ENCODE measurements around the gene BCAS1. TPM values are rescaled to one million over a fixed set of nuclear protein-coding genes. Genes with fewer than 3 reads are reported as not detected.

The BCAS1 gene
- total and polyA plus RNA-seq, 10 of the 15 experiments (the other 5 are each of a cell fraction or from before 2014, with no cell fraction given), result 0.21 to 1.4 (median 0.55) TPM

GRCh38 chr20:54037525-54037924 is 32.9 kb downstream of the BCAS1 start:
- H3K9me3 ChIP-seq (replicated peaks; ENCODE audit: control insufficient read depth, insufficient read depth, low read length), result no peaks in the 10 kb centered on the region
- FAIRE-seq (no peak), ATAC-seq (no peak), DNase-seq (ENCODE audit: low read depth, low spot score) (no peak)
- peak; percentile 19; the same call in 1 of the 2 replicates for TF ChIP-seq NFXL1 (IDR thresholded peaks at IDR 0.05; ENCODE audit: borderline replicate concordance)
- TF ChIP-seq BCLAF1 (IDR thresholded peaks at IDR 0.05), result no peak
- TF ChIP-seq ATF3 (IDR thresholded peaks at IDR 0.05; ENCODE audit: borderline replicate concordance, extremely low read depth, low read depth, low read length), result no peak
- TF ChIP-seq CTCF (IDR thresholded peaks at IDR 0.05 in 2 of 3, conservative IDR thresholded peaks at IDR 0.05 in 1 of 3; ENCODE audit: control insufficient read depth in 2 of 3, extremely low read depth in 1 of 3, insufficient read depth in 1 of 3, low read depth in 3 of 3, low read length in 3 of 3), result no peak
- no peak for TF ChIP-seq DPF2 (IDR thresholded peaks at IDR 0.05)
- 88% methylated on average over 1 of the region's 1 CpG for WGBS (ENCODE audit: insufficient coverage, insufficient replicate concordance, low lambda C conversion rate, missing lambda C conversion rate)
- H3K4me1 ChIP-seq (ENCODE audit: control insufficient read depth, insufficient read depth, low read length), result no peaks in the 10 kb centered on the region
- ChIA-PET SMC1A (ENCODE audit: uncharacterized antibody, unreplicated experiment) (no interaction called here), RAD21 (ENCODE audit: unreplicated experiment) (no interaction called here), CTCF (interaction anchor here (0.8 to 1.2 kb wide), 2 partner anchors 11 to 24 kb away, joined by 3 read pairs; no protein-coding TSS in a partner anchor), POLR2A (no interaction called here)
- BruUV-seq (replicated peaks), result no TSS peak
- H3K36me3 ChIP-seq (ENCODE audit: control insufficient read depth in 2 of 2, insufficient read depth in 2 of 2, low read length in 1 of 2), result no peaks in the 10 kb centered on the region
- H3K4me2 ChIP-seq (ENCODE audit: control insufficient read depth, insufficient read depth), result no peak overlapping the region
- H3K4me3 ChIP-seq, result no peak overlapping the region
- no peak overlapping the region for H3K27ac ChIP-seq (ENCODE audit: control insufficient read depth, insufficient read depth)
- H3K9ac ChIP-seq (ENCODE audit: control insufficient read depth, insufficient read depth, low read length), result no peak overlapping the region
- intact Hi-C loops (cut with micrococcal nuclease; ENCODE audit: unreplicated experiment) (no loop called here), in situ Hi-C loops (cut with MboI) (no loop called here)
- H4K20me1 ChIP-seq (ENCODE audit: control insufficient read depth, insufficient read depth), result no peaks in the 10 kb centered on the region
- no peak overlapping the region for H2AFZ ChIP-seq (ENCODE audit: control insufficient read depth, low read depth, low read length)
- no peaks in the 10 kb centered on the region for H3K79me2 ChIP-seq (ENCODE audit: control insufficient read depth, insufficient read depth, low read length)
- H3K27me3 ChIP-seq (replicated peaks in 1 of 2; ENCODE audit: control insufficient read depth in 2 of 2, insufficient read depth in 2 of 2, low read length in 1 of 2), result no peaks in the 10 kb centered on the region
